Thoracic aorta (tissue), 2 donors: Measurements from ENCODE around the gene OR6M1. TPM values are rescaled to one million over a fixed set of nuclear protein-coding genes. Genes with fewer than 3 reads are reported as not detected.

Experiments
- ATAC-seq: fragments of 150-250 bp; one replicate; pipeline ENCODE4 v1.8.0; 2017; ENCODE audit warnings: low read depth; ENCODE audit not compliant: insufficient number of reproducible peaks, low FRiP score
- DNase-seq: peaks from one replicate; pipeline ENCODE4 v3.0.0-alpha.2; 2020; ENCODE audit warnings: low spot score
- H3K27ac ChIP-seq, 2 donors: fragments of 200-600 bp; sonication (generic); 1 replicate in 1 of 2; 2 replicates in 1 of 2; pipeline ENCODE4 v1.5.1; 2016; ENCODE audit warnings: mild to moderate bottlenecking in 2 of 2, moderate library complexity in 2 of 2
- H3K27me3 ChIP-seq: fragments of 200-600 bp; sonication (generic); replicated peaks from 2 replicates; pipeline ENCODE4 v1.6.0; 2016; ENCODE audit warnings: mild to moderate bottlenecking; ENCODE audit not compliant: insufficient read depth
- H3K36me3 ChIP-seq: fragments of 200-600 bp; sonication (generic); one replicate; pipeline ENCODE4 v1.5.1; 2016
- H3K4me1 ChIP-seq, 2 donors: fragments of 200-600 bp; sonication (generic); 1 replicate in 1 of 2; 2 replicates in 1 of 2; pipeline versions ENCODE4 v1.5.1 to v1.6.0; 2016; ENCODE audit warnings: low read depth in 2 of 2, mild to moderate bottlenecking in 1 of 2; ENCODE audit not compliant: control insufficient read depth in 1 of 2
- H3K4me3 ChIP-seq: fragments of 200-600 bp; sonication (generic); 2 replicates; pipeline ENCODE4 v1.5.1; 2016; ENCODE audit warnings: mild to moderate bottlenecking
- H3K9me3 ChIP-seq: fragments of 200-600 bp; sonication (generic); 2 replicates; pipeline ENCODE4 v1.5.1; 2016
- total RNA-seq, 2 donors: library from RNA; depleted of rRNA; stranded (reverse); fragments of >200 nt; gene quantifications; one replicate each; pipeline versions ENCODE4 v1.1.0 to v1.2.3, GENCODE V29; 2016
- TF ChIP-seq, protein P1 (sequence below): fragments of 200-600 bp; sonication (generic); IDR thresholded peaks from one replicate; pipeline ENCODE4 v1.5.1; 2019; ENCODE audit warnings: antibody characterized with exemption

The OR6M1 gene
- total RNA-seq, 2 donors from 2014 or later, result not detected

DNA sequence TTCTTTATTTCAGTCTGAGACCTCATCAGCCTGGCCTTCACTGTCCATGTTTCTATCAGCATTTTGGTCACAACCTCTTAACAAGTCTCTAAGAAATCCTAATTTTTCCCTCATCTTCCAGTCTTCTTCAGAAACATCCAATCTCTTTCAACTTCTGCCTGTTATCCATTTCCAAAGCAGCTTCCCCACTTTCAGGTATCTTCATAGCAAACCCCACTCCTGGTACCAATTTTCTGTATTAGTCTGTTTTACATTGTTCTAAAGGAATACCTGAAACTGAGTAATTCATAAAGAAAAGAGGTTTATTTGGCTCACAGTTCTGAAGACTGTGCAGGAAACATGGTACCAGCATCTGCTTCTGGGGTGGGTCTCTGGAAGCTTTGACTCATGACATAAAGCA, 43.7 kb downstream of the OR6M1 start:
- peaks cover 11% of the 10 kb centered on the region for H3K9me3 ChIP-seq
- no peaks in the 10 kb centered on the region for H3K36me3 ChIP-seq
- H3K4me3 ChIP-seq, result no peak overlapping the region
- ATAC-seq (no peak), DNase-seq (no peak)
- H3K4me1 ChIP-seq, result no peaks in the 10 kb centered on the region
- H3K27ac ChIP-seq, result no peak overlapping the region
- no peaks in the 10 kb centered on the region for H3K27me3 ChIP-seq
- TF ChIP-seq, protein P1, sequence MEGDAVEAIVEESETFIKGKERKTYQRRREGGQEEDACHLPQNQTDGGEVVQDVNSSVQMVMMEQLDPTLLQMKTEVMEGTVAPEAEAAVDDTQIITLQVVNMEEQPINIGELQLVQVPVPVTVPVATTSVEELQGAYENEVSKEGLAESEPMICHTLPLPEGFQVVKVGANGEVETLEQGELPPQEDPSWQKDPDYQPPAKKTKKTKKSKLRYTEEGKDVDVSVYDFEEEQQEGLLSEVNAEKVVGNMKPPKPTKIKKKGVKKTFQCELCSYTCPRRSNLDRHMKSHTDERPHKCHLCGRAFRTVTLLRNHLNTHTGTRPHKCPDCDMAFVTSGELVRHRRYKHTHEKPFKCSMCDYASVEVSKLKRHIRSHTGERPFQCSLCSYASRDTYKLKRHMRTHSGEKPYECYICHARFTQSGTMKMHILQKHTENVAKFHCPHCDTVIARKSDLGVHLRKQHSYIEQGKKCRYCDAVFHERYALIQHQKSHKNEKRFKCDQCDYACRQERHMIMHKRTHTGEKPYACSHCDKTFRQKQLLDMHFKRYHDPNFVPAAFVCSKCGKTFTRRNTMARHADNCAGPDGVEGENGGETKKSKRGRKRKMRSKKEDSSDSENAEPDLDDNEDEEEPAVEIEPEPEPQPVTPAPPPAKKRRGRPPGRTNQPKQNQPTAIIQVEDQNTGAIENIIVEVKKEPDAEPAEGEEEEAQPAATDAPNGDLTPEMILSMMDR, result no peak

DNA sequence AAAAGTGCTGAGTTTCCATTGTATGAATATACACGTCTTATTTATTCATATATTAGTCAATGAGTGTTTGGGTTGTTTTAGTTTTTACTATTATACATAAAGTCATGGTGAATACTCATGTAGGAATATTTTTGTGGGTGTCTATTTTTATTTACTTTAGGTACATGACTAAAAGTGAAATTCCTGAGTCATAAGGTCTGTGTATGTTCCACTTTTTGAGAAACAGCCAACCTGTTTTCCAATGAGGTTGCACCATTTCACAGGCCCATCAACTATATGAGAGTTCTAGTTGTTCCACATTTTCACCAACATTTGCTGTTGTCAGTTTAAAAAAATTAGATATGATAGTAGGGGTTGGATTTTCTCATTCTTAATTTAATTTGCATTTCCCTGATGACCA, 45.3 kb downstream of the OR6M1 start:
- peaks cover 11% of the 10 kb centered on the region for H3K9me3 ChIP-seq
- H3K27me3 ChIP-seq, result no peaks in the 10 kb centered on the region
- H3K36me3 ChIP-seq, result no peaks in the 10 kb centered on the region
- ATAC-seq (no peak), DNase-seq (no peak)
- TF ChIP-seq, protein P1, result no peak
- H3K27ac ChIP-seq, result no peak overlapping the region
- H3K4me1 ChIP-seq, result no peaks in the 10 kb centered on the region
- H3K4me3 ChIP-seq, result no peak overlapping the region

DNA sequence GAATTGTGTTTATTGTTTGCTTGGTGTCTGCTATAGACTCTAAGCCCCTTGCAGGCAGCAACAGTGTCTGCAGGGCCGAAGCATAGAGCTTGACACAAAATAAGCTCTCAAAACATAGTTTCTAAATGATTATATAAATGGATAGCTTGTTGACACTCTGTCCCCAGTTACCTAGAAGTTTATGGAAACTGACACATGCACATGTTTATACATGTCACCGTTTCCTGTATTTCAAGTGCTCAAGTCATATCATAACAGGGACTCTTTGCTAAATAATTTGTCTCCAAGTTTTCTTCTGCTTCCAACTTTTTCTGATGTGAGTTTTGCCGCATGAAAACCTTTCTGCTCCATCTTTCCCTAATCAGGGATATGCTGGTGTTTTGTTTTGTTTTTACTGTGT, 48.2 kb downstream of the OR6M1 start:
- Histone ChIP-seq H3K9me3 (peaks cover 11% of the 10 kb centered on the region), H3K27ac (no peak overlapping the region), H3K36me3 (no peaks in the 10 kb centered on the region), H3K4me1 (no peaks in the 10 kb centered on the region), H3K27me3 (no peaks in the 10 kb centered on the region), H3K4me3 (no peak overlapping the region)
- DNase-seq (no peak), ATAC-seq (no peak)
- TF ChIP-seq, protein P1, result no peak

DNA sequence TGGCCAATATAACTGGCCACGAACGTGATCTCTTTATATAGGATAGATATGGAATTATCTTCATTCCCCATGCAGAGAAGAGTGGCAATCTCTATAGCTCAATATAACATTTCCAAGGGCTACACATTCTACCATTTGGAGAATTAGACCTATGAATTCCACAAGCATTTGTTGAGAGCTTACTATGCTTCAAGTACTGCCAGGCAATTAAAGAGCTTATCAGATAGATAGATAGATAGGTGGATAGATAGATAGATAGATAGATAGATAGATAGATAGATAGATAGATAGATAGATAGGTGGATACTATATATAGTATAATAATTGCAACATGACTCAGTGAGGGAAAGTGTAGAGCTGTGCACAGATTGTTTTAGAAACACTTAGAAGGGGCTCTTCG, 50.3 kb downstream of the OR6M1 start:
- TF ChIP-seq, protein P1, result no peak
- H3K9me3 ChIP-seq, result no peaks in the 10 kb centered on the region
- DNase-seq (no peak), ATAC-seq (no peak)
- H3K4me1 ChIP-seq, result no peaks in the 10 kb centered on the region
- no peak overlapping the region for H3K4me3 ChIP-seq
- no peaks in the 10 kb centered on the region for H3K36me3 ChIP-seq
- H3K27me3 ChIP-seq, result no peaks in the 10 kb centered on the region
- no peak overlapping the region for H3K27ac ChIP-seq

Other genes with a start within 250 kb of the OR6M1 start
- gene SCN3B, start 151.7 kb downstream of the OR6M1 start, total RNA-seq, result under 1 TPM in 1 of 2 donors, not detected in 1; 0.35 TPM
- gene ZNF202, start 64.7 kb downstream of the OR6M1 start, total RNA-seq, result 10 to 100 TPM in 1 of 2 donors, 1 to 10 TPM in 1; 3.9 to 10.9 TPM
- not detected for gene OR6X1, start 51.8 kb downstream of the OR6M1 start, total RNA-seq
- not detected for gene TMEM225, start 79.3 kb upstream of the OR6M1 start, total RNA-seq
- gene OR8D4, start 95.8 kb upstream of the OR6M1 start, total RNA-seq, result not detected
- gene OR4D5, start 133.3 kb upstream of the OR6M1 start, total RNA-seq, result not detected
- gene OR6T1, start 137.5 kb upstream of the OR6M1 start, total RNA-seq, result not detected
- gene OR10S1, start 171.4 kb upstream of the OR6M1 start, total RNA-seq, result not detected
- gene OR10G6, start 188.8 kb upstream of the OR6M1 start, total RNA-seq, result not detected
- gene OR10G4, start 206.6 kb upstream of the OR6M1 start, total RNA-seq, result not detected
- gene OR10G9, start 216.7 kb upstream of the OR6M1 start, total RNA-seq, result not detected
- not detected for gene OR10G8, start 220.4 kb upstream of the OR6M1 start, total RNA-seq
- not detected for gene OR10G7, start 235.0 kb upstream of the OR6M1 start, total RNA-seq